GM23248 (cell line): Measurements from ENCODE around the gene MYRIP.

Experiments
- EZH2 ChIP-seq: fragments of 200-600 bp; sonication (generic); IDR thresholded peaks from 2 replicates; pipeline ENCODE4 v1.6.1; 2018; ENCODE audit warnings: antibody characterized with exemption, mild to moderate bottlenecking; ENCODE audit not compliant: insufficient read depth, poor library complexity, severe bottlenecking
- EZH2phosphoT487 ChIP-seq: fragments of 200-600 bp; sonication (generic); IDR thresholded peaks from 2 replicates; pipeline ENCODE4 v1.6.1; 2018; ENCODE audit warnings: antibody characterized with exemption, moderate library complexity, mild to moderate bottlenecking, low read depth; ENCODE audit not compliant: insufficient read depth

- TF ChIP-seq EZH2 (no peak), EZH2phosphoT487 (no peak)
These were observed 391.4 kb downstream of the MYRIP start for GRCh38 chr3:40200692-40201316.
